HFF-Myc (cell line): ENCODE measurements around the gene GALNT9.

Experiments
- DNase-seq: peaks from one replicate; pipeline ENCODE4 v3.0.0-alpha.2; 2011; ENCODE audit warnings: low read depth; ENCODE audit errors: extremely low read depth
- H3K4me3 ChIP-seq: replicated peaks from 2 replicates; pipeline ENCODE4 v1.5.1; 2011; ENCODE audit warnings: low read depth, mild to moderate bottlenecking, control low read depth, low read length
- CTCF ChIP-seq: IDR thresholded peaks from 2 replicates; pipeline ENCODE4 v1.5.1; 2012; ENCODE audit warnings: mild to moderate bottlenecking, low read depth, low read length, control low read depth; ENCODE audit errors: missing control alignments

The GALNT9 gene

GRCh38 chr12:132336451-132337413 lies 7.3 kb upstream of the GALNT9 start:
- TF ChIP-seq CTCF, result no peak
- H3K4me3 ChIP-seq, result no peak overlapping the region
- no peak for DNase-seq

- no peak for TF ChIP-seq CTCF
- DNase-seq, result no peak
- no peak overlapping the region for H3K4me3 ChIP-seq
Observed at GRCh38 chr12:132335179-132335756, 5.9 kb upstream of the GALNT9 start.

- TF ChIP-seq CTCF, result no peak
- H3K4me3 ChIP-seq, result no peak overlapping the region
- DNase-seq, result no peak
Observed at GRCh38 chr12:132333766-132334165, 4.4 kb upstream of the GALNT9 start.

GRCh38 chr12:132333273-132333672 lies 3.9 kb upstream of the GALNT9 start:
- no peak overlapping the region for H3K4me3 ChIP-seq
- TF ChIP-seq CTCF, result no peak
- DNase-seq, result no peak

GRCh38 chr12:132330549-132330881 lies 1.1 kb upstream of the GALNT9 start:
- H3K4me3 ChIP-seq, result no peak overlapping the region
- DNase-seq, result no peak
- no peak for TF ChIP-seq CTCF

GRCh38 chr12:132329720-132330548 lies 545 bp upstream of the GALNT9 start:
- H3K4me3 ChIP-seq, result no peak overlapping the region
- no peak for TF ChIP-seq CTCF
- DNase-seq, result no peak
